ENCODE data around the gene SRPK2.

- TF ChIP-seq, protein P1, sequence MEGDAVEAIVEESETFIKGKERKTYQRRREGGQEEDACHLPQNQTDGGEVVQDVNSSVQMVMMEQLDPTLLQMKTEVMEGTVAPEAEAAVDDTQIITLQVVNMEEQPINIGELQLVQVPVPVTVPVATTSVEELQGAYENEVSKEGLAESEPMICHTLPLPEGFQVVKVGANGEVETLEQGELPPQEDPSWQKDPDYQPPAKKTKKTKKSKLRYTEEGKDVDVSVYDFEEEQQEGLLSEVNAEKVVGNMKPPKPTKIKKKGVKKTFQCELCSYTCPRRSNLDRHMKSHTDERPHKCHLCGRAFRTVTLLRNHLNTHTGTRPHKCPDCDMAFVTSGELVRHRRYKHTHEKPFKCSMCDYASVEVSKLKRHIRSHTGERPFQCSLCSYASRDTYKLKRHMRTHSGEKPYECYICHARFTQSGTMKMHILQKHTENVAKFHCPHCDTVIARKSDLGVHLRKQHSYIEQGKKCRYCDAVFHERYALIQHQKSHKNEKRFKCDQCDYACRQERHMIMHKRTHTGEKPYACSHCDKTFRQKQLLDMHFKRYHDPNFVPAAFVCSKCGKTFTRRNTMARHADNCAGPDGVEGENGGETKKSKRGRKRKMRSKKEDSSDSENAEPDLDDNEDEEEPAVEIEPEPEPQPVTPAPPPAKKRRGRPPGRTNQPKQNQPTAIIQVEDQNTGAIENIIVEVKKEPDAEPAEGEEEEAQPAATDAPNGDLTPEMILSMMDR (IDR thresholded peaks at IDR 0.05; ENCODE audit: poor library complexity, severe bottlenecking) = no peak
- TF ChIP-seq EZH2 (IDR thresholded peaks at IDR 0.05; ENCODE audit: borderline replicate concordance, insufficient read depth, low read length, poor library complexity, severe bottlenecking) (no peak), RAD21 (conservative IDR thresholded peaks at IDR 0.05) (no peak)
These were observed 210.5 kb downstream of the SRPK2 start for GRCh38 chr7:105178177-105178576.

All from neural cell (in vitro differentiated cells).